GM19455 (cell line): ENCODE results near the gene CHCT1.
"Not testable (repeated sequence)": the region's sequence is repeated elsewhere in the genome, so short reads cannot be mapped to it uniquely, and the experiment has no call there.

Source experiments
- ATAC-seq: cut with Tn5 transposase; IDR thresholded peaks from one replicate; pipeline ENCODE4 v1.9.1; 2021; ENCODE audit not compliant: unreplicated experiment

Gene CHCT1

GRCh38 chr17:60422162-60422665 is at the start of gene CHCT1:
CHCT1 (plus strand) TSS chr17:60422489; CDS start chr17:60422593, 104 bp downstream.
- ATAC-seq = no peak

GRCh38 chr17:60372790-60373483 is 49.4 kb upstream of the CHCT1 start:
- no peak for ATAC-seq

GRCh38 chr17:60378187-60378586 is 44.1 kb upstream of the CHCT1 start:
- ATAC-seq = not testable (repeated sequence)

- ATAC-seq = not testable (repeated sequence)
These were observed 42.8 kb upstream of the CHCT1 start for GRCh38 chr17:60379461-60379860.

GRCh38 chr17:60381958-60382357 is 40.3 kb upstream of the CHCT1 start:
- ATAC-seq = no peak

GRCh38 chr17:60383379-60383778 is 38.9 kb upstream of the CHCT1 start:
- ATAC-seq = no peak

- not testable (repeated sequence) for ATAC-seq
These were observed 37.4 kb upstream of the CHCT1 start for GRCh38 chr17:60384921-60385320.

GRCh38 chr17:60386147-60387058 is 35.9 kb upstream of the CHCT1 start:
- ATAC-seq = no peak

GRCh38 chr17:60387666-60388065 is 34.6 kb upstream of the CHCT1 start:
- ATAC-seq = no peak

GRCh38 chr17:60388742-60389141 is 33.5 kb upstream of the CHCT1 start:
- ATAC-seq = no peak

GRCh38 chr17:60390186-60390585 is 32.1 kb upstream of the CHCT1 start:
- ATAC-seq = no peak

GRCh38 chr17:60390925-60391470 is 31.3 kb upstream of the CHCT1 start:
- no peak for ATAC-seq

- ATAC-seq = peak; percentile 33
These were observed 30.7 kb upstream of the CHCT1 start for GRCh38 chr17:60391471-60392041.

GRCh38 chr17:60392042-60392844 is 30.0 kb upstream of the CHCT1 start, which contains the start of gene USP32:
USP32 (minus strand) TSS chr17:60392133; CDS start chr17:60391939, 194 bp downstream.
- ATAC-seq = peak; percentile 84

- ATAC-seq = peak; percentile 2
These were observed 29.2 kb upstream of the CHCT1 start for GRCh38 chr17:60392845-60393702.

GRCh38 chr17:60393840-60394723 is 28.2 kb upstream of the CHCT1 start:
- no peak for ATAC-seq

GRCh38 chr17:60395508-60396065 is 26.7 kb upstream of the CHCT1 start:
- ATAC-seq = no peak

GRCh38 chr17:60396412-60396811 is 25.9 kb upstream of the CHCT1 start:
- ATAC-seq = no peak
